Lung (tissue), 12 donors: ENCODE data around the gene INTS3. TPM values are rescaled to one million over a fixed set of nuclear protein-coding genes. Genes with fewer than 3 reads are reported as not detected.
"Not testable (repeated sequence)": the region's sequence is repeated elsewhere in the genome, so short reads cannot be mapped to it uniquely, and the experiment has no call there.

Experiments used
- ATAC-seq: fragments of 200-7000 bp; cut with Tn5 transposase; one replicate; pipeline ENCODE4 v1.9.1; 2020; ENCODE audit warnings: moderate number of reproducible peaks; ENCODE audit not compliant: insufficient read depth, low FRiP score
- DNase-seq, 3 donors: peaks; one replicate each; pipeline ENCODE4 v3.0.0-alpha.2; 2013 to 2017
- H3K27ac ChIP-seq, 2 donors: one replicate each; pipeline ENCODE4 v1.5.1; 2013; ENCODE audit warnings: mild to moderate bottlenecking in 2 of 2, moderate library complexity in 2 of 2, control low read depth in 1 of 2, inconsistent platforms in 1 of 2, low read depth in 1 of 2, low read length in 1 of 2
- H3K27me3 ChIP-seq, 3 donors: one replicate each; pipeline ENCODE4 v1.5.1; 2013; ENCODE audit warnings: low read length in 2 of 3; ENCODE audit not compliant: control insufficient read depth in 3 of 3, insufficient read depth in 3 of 3
- H3K36me3 ChIP-seq, 4 donors: one replicate each; pipeline ENCODE4 v1.5.1; 2013; ENCODE audit warnings: low read length in 4 of 4, mild to moderate bottlenecking in 1 of 4, moderate library complexity in 1 of 4; ENCODE audit not compliant: control insufficient read depth in 4 of 4, insufficient read depth in 4 of 4
- H3K4me1 ChIP-seq, 5 donors: one replicate each; pipeline ENCODE4 v1.5.1; 2013; ENCODE audit warnings: low read length in 5 of 5, mild to moderate bottlenecking in 2 of 5, moderate library complexity in 1 of 5; ENCODE audit not compliant: control insufficient read depth in 5 of 5, insufficient read depth in 5 of 5
- H3K4me3 ChIP-seq: one replicate; pipeline ENCODE4 v1.5.1; 2013; ENCODE audit warnings: mild to moderate bottlenecking, control low read depth, moderate library complexity
- H3K9ac ChIP-seq, 2 donors: one replicate each; pipeline ENCODE4 v1.5.1; 2013; ENCODE audit warnings: low read length in 2 of 2, control low read depth in 1 of 2; ENCODE audit not compliant: insufficient read depth in 1 of 2
- H3K9me3 ChIP-seq, 4 donors: one replicate each; pipeline ENCODE4 v1.5.1; 2013; ENCODE audit warnings: low read length in 3 of 4, mild to moderate bottlenecking in 1 of 4, moderate library complexity in 1 of 4; ENCODE audit not compliant: control insufficient read depth in 4 of 4, insufficient read depth in 3 of 4
- WGBS, 2 donors: extraction: QIAGEN DNeasy Blood & Tissue Kit; methylation state at CpG; one replicate each; pipeline ENCODE4 v1.1.7; 2013; 5-methylcytosine and 5-hydroxymethylcytosine counted together
- polyA plus RNA-seq, 2 donors: library from polyadenylated mRNA; stranded (reverse); fragments of 200-250 nt; gene quantifications; one replicate each; pipeline ENCODE4 v1.2.1, GENCODE V29; 2013
- total RNA-seq, 2 donors: library from RNA; depleted of rRNA in 1 of 2; stranded (reverse); fragments of >200 nt in 1 of 2; gene quantifications; one replicate each; pipeline ENCODE4 v1.2.1, GENCODE V29; 2014 to 2021
- TF ChIP-seq, protein P1 (sequence below): IDR thresholded peaks from 2 replicates; pipeline ENCODE4 v1.5.1; 2012; ENCODE audit warnings: mild to moderate bottlenecking; ENCODE audit errors: control extremely low read depth, extremely low read depth
- donor health status: control.
- donor health status: control.
- donor health status: Bipolar disorder and iron deficiency.
- donor health status: healthy.
- donor health status: DM: yes; HTN: yes; CAD: no.

INTS3 gene
- total and polyA plus RNA-seq, 4 donors = 31.3 to 70.4 (median 51.0) TPM

DNA sequence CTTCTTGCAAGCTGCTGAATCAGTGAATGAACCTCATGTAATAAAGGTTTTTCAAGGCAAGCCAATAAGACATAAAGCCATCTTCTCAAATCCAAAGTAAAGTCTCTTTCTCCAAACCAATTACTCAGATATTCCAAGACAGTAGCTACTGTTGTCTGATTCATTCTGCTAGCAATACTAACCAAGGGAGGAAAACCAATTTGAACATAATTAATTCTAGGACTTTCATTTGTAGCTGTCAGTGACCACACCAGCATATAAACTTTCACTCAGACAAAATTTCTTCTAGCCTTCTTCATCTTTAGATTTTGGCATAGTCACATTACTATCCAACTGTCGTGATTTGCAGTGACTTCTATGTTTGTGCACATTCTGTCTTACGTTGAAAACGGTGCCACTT is 10.5 kb upstream of the INTS3 start:
- 87 to 97% methylated on average over 3 of the region's 3 CpGs for WGBS, 2 donors
- TF ChIP-seq, protein P1, sequence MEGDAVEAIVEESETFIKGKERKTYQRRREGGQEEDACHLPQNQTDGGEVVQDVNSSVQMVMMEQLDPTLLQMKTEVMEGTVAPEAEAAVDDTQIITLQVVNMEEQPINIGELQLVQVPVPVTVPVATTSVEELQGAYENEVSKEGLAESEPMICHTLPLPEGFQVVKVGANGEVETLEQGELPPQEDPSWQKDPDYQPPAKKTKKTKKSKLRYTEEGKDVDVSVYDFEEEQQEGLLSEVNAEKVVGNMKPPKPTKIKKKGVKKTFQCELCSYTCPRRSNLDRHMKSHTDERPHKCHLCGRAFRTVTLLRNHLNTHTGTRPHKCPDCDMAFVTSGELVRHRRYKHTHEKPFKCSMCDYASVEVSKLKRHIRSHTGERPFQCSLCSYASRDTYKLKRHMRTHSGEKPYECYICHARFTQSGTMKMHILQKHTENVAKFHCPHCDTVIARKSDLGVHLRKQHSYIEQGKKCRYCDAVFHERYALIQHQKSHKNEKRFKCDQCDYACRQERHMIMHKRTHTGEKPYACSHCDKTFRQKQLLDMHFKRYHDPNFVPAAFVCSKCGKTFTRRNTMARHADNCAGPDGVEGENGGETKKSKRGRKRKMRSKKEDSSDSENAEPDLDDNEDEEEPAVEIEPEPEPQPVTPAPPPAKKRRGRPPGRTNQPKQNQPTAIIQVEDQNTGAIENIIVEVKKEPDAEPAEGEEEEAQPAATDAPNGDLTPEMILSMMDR = no peak
- Histone ChIP-seq H3K4me1 (no peaks in the 10 kb centered on the region), H3K27me3 (no peaks in the 10 kb centered on the region), H3K27ac (no peak overlapping the region), H3K36me3 (no peaks in the 10 kb centered on the region), H3K9ac (no peak overlapping the region), H3K9me3 (no peaks in the 10 kb centered on the region), H3K4me3 (no peak overlapping the region)
- DNase-seq (no peak), ATAC-seq (no peak)

DNA sequence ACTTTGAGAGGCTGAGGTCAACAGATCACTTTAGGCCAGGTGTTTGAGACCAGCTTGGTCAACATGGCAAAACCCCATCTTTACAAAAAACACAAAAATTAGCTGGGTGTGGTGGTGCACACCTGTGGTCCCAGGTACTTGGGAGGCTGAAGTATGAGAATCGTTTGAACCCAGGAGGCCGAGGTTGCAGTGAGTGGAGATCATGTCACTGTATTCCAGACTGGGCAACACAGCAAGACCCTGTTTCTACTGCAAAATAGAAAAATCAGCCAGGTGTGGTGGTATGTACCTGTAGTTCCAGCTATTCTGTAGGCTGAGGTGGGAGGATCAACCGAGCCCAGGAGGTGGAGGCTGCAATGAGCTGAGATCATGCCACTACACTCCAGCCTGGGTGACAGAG is 4.2 kb upstream of the INTS3 start:
- Histone ChIP-seq H3K36me3 (no peaks in the 10 kb centered on the region), H3K27ac (no peak overlapping the region), H3K27me3 (no peaks in the 10 kb centered on the region), H3K9me3 (no peaks in the 10 kb centered on the region), H3K4me1 (peaks cover 0 to 5% (median 2%) of the 10 kb centered on the region in 5 donors), H3K9ac (no peak overlapping the region), H3K4me3 (no peak overlapping the region)
- DNase-seq = no peak
- TF ChIP-seq, protein P1 = no peak
- 92 to 95% methylated on average over 3 of the region's 3 CpGs for WGBS, 2 donors
- ATAC-seq = no peak

DNA sequence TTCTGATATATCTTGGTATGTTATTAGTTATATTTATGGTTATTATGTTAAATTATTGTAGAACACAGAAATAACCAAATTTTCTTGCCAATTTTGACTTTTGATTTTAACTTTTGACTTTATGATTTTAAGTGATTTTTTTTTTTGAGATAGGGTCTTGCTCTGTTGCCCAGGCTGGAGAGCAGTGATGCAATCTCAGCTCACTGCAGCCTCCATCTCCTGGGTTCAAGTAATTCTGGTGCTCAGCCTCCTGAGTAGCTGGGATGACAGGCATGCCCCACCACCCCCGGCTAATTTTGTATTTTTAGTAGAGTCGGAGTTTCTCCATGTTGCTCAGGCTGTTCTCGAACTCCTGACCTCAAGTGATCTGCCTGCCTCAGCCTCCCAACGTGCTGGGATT is 3.2 kb upstream of the INTS3 start:
- not testable (repeated sequence) for H3K27ac ChIP-seq, H3K9me3 ChIP-seq, H3K9ac ChIP-seq, ATAC-seq, H3K4me3 ChIP-seq, H3K27me3 ChIP-seq, DNase-seq, H3K36me3 ChIP-seq
- peaks cover 2 to 12% (median 7%) of the 10 kb centered on the region in 5 donors for H3K4me1 ChIP-seq
- WGBS, 2 donors = 93 to 96% methylated on average over 4 of the region's 4 CpGs

DNA sequence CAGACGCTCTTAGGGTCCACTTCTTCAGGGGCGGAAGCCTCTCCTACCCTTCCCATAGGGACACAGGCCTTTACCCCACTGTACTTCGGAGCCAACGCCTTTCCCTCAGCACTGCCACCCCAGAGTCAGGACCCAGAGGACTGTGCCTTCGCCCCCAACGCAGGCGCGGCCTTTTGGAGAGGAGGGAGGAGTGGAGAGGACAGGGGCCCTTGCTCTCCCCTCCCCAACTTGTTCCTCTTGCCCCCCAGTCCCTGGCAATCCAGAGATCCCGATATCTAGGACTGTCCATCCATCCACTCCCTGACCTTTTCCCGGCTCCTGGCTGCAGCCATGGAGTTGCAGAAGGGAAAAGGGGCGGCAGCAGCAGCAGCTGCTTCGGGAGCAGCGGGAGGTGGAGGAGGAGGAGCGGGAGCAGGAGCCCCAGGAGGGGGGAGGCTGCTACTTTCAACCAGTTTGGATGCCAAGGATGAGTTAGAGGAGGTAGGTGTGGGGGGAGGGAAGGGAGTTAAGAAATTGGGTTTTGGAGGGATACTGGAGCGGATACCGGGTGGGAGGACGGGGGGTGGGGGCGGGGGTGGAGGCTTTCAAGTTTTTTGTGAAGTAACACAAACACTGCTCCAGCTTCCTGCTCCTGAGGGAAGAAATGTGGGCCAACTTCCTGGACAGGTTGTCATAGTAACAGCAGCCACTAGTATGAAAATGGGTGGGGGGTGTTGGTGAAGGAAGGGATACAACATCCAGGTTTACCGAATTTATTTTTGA is 636 bp downstream of the INTS3 start:
- Histone ChIP-seq H3K36me3 (peaks cover 0 to 5% (median 1%) of the 10 kb centered on the region in 4 donors), H3K4me3 (peak overlapping the region; percentile 68), H3K27me3 (no peaks in the 10 kb centered on the region), H3K27ac (peak overlapping the region; percentile 93 to 99), H3K9ac (peak overlapping the region; percentile 94 to 96), H3K4me1 (peaks cover 3 to 19% (median 15%) of the 10 kb centered on the region in 5 donors), H3K9me3 (no peaks in the 10 kb centered on the region)
- ATAC-seq = no peak
- DNase-seq = peak; percentile 67 to 78 (median 73)
- TF ChIP-seq, protein P1 = no peak
- 1% methylated on average over 19 of the region's 19 CpGs for WGBS, 2 donors
